ENCODE measurements around the gene PREB. TPM values are rescaled to one million over a fixed set of nuclear protein-coding genes. Genes with fewer than 3 reads are reported as not detected.

The PREB gene
- total RNA-seq, 1 experiment from 2014 or later = 35.7 TPM

- Histone ChIP-seq H3K9me2 (ENCODE audit: insufficient read depth) (no peaks in the 10 kb centered on the region), H2AFZ (no peak overlapping the region), H3F3A (ENCODE audit: insufficient read depth, low read depth) (peaks cover 4% of the 10 kb centered on the region; the same call in 1 of the 2 replicates), H4K20me1 (ENCODE audit: insufficient read depth) (no peaks in the 10 kb centered on the region), H3K4me3 (no peak overlapping the region), H3K79me2 (ENCODE audit: low read depth) (no peaks in the 10 kb centered on the region), H3K4me2 (no peak overlapping the region), H3K27me3 (ENCODE audit: insufficient read depth, low read depth) (no peaks in the 10 kb centered on the region), H3K27ac (no peak overlapping the region), H3K9me3 (ENCODE audit: insufficient read depth, low read depth) (no peaks in the 10 kb centered on the region), H3K36me3 (ENCODE audit: low read depth) (no peaks in the 10 kb centered on the region), H3K4me1 (replicated peaks; ENCODE audit: insufficient read depth) (no peaks in the 10 kb centered on the region)
- CTCF ChIA-PET = no interaction called here
- no TSS peak for BruUV-seq (replicated peaks)
- POLR2A ChIA-PET (ENCODE audit: unreplicated experiment) = no interaction called here
- intact Hi-C loops (cut with micrococcal nuclease; ENCODE audit: unreplicated experiment) = no loop called here
- DNase-seq = no peak
- no peak for TF ChIP-seq EZH2 (IDR thresholded peaks at IDR 0.05; ENCODE audit: low read depth)
- TF ChIP-seq CTCF (conservative IDR thresholded peaks at IDR 0.05) = no peak
Measured at GRCh38 chr2:27150639-27151230, 16.3 kb upstream of the PREB start.

- intact Hi-C loops (cut with micrococcal nuclease; ENCODE audit: unreplicated experiment) = no loop called here
- DNase-seq = no peak
- Histone ChIP-seq H3K27ac (no peak overlapping the region), H3K4me2 (no peak overlapping the region), H2AFZ (no peak overlapping the region), H3K79me2 (ENCODE audit: low read depth) (no peaks in the 10 kb centered on the region), H3F3A (ENCODE audit: insufficient read depth, low read depth) (peaks cover 4% of the 10 kb centered on the region; the same call in 1 of the 2 replicates), H3K4me3 (no peak overlapping the region), H3K4me1 (replicated peaks; ENCODE audit: insufficient read depth) (no peaks in the 10 kb centered on the region), H3K9me2 (ENCODE audit: insufficient read depth) (no peaks in the 10 kb centered on the region), H3K36me3 (ENCODE audit: low read depth) (no peaks in the 10 kb centered on the region), H4K20me1 (ENCODE audit: insufficient read depth) (no peaks in the 10 kb centered on the region), H3K9me3 (ENCODE audit: insufficient read depth, low read depth) (no peaks in the 10 kb centered on the region), H3K27me3 (ENCODE audit: insufficient read depth, low read depth) (no peaks in the 10 kb centered on the region)
- ChIA-PET CTCF (no interaction called here), POLR2A (ENCODE audit: unreplicated experiment) (no interaction called here)
- no peak for TF ChIP-seq EZH2 (IDR thresholded peaks at IDR 0.05; ENCODE audit: low read depth)
- no peak for TF ChIP-seq CTCF (conservative IDR thresholded peaks at IDR 0.05)
- no TSS peak for BruUV-seq (replicated peaks)
Measured at GRCh38 chr2:27149570-27150405, 15.4 kb upstream of the PREB start.

- Histone ChIP-seq H3F3A (ENCODE audit: insufficient read depth, low read depth) (peaks cover 4% of the 10 kb centered on the region; the same call in 1 of the 2 replicates), H2AFZ (no peak within 1 kb of the TSS), H3K79me2 (ENCODE audit: low read depth) (no peaks in the 10 kb centered on the region), H3K4me3 (no peak within 1 kb of the TSS), H3K36me3 (ENCODE audit: low read depth) (no peaks in the 10 kb centered on the region), H3K27ac (no peak within 1 kb of the TSS), H4K20me1 (ENCODE audit: insufficient read depth) (no peaks in the 10 kb centered on the region), H3K4me2 (no peak within 1 kb of the TSS), H3K4me1 (replicated peaks; ENCODE audit: insufficient read depth) (no peaks in the 10 kb centered on the region), H3K9me2 (ENCODE audit: insufficient read depth) (no peaks in the 10 kb centered on the region), H3K27me3 (ENCODE audit: insufficient read depth, low read depth) (no peaks in the 10 kb centered on the region), H3K9me3 (ENCODE audit: insufficient read depth, low read depth) (no peaks in the 10 kb centered on the region)
- ChIA-PET CTCF (interaction anchor here (0.6 kb wide), 1 partner anchor 24 kb away, joined by 5 read pairs; no protein-coding TSS in a partner anchor), POLR2A (ENCODE audit: unreplicated experiment) (no interaction called here)
- TF ChIP-seq CTCF (conservative IDR thresholded peaks at IDR 0.05) (no peak), EZH2 (IDR thresholded peaks at IDR 0.05; ENCODE audit: low read depth) (no peak)
- no peak for DNase-seq
- BruUV-seq (replicated peaks) = no TSS peak
- intact Hi-C loops (cut with micrococcal nuclease; ENCODE audit: unreplicated experiment) = no loop called here
Measured at GRCh38 chr2:27148801-27149439, 14.5 kb upstream of the PREB start, which contains the start of gene TCF23. Gene TCF23, plus strand, starts transcription at chr2:27149004. Its CDS starts 130 bp downstream, at chr2:27149134.
